IMR-90 (cell line): ENCODE results near the gene CRBN. TPM values are rescaled to one million over a fixed set of nuclear protein-coding genes. Genes with fewer than 3 reads are reported as not detected.

Experiments
- ATAC-seq: fragments of 200-7000 bp; cut with Tn5 transposase; 2 replicates; pipeline ENCODE4 v1.9.1; 2020; ENCODE audit warnings: low read depth, mild to moderate bottlenecking, moderate library complexity
- BruUV-seq: library from RNA; stranded (reverse); fragments of 400-500 nt; replicated peaks from 2 replicates; lab custom pipeline; 2021; lab: Mats Ljungman, UMichigan
- CTCF ChIA-PET: fragments of 300-600 bp; formaldehyde crosslinking; extraction: SDS; loops from one replicate; lab custom pipeline; 2021; ENCODE audit warnings: antibody characterized with exemption; lab: Yijun Ruan, JAX
- POLR2A ChIA-PET: fragments of 300-600 bp; sonication (Branson Sonifier 250); formaldehyde crosslinking; loops from one replicate; lab custom pipeline; 2022; ENCODE audit warnings: antibody characterized with exemption; ENCODE audit not compliant: unreplicated experiment; lab: Charles Lee
- DNase-seq: peaks from one replicate; pipeline ENCODE4 v3.0.0; 2013
- H2AFZ ChIP-seq: replicated peaks from 2 replicates; pipeline ENCODE3; 2013; ENCODE audit warnings: low read length, mild to moderate bottlenecking; ENCODE audit not compliant: poor library complexity
- H2AK5ac ChIP-seq: 2 replicates; pipeline ENCODE4 v1.6.1; 2013; ENCODE audit warnings: low read depth, low read length, inconsistent platforms
- H2AK9ac ChIP-seq: replicated peaks from 2 replicates; pipeline ENCODE3; 2013; ENCODE audit warnings: mild to moderate bottlenecking, low read depth, low read length, moderate library complexity; ENCODE audit not compliant: poor library complexity
- H2BK120ac ChIP-seq: 2 replicates; pipeline ENCODE4 v1.6.1; 2013; ENCODE audit warnings: low read depth, low read length, inconsistent platforms
- H2BK15ac ChIP-seq: 3 replicates; pipeline ENCODE4 v1.6.1; 2013; ENCODE audit warnings: low read depth, low read length, inconsistent platforms
- H2BK20ac ChIP-seq: 2 replicates; pipeline ENCODE4 v1.6.1; 2013; ENCODE audit warnings: low read depth, mild to moderate bottlenecking, inconsistent platforms, low read length, moderate library complexity
- H2BK5ac ChIP-seq: 2 replicates; pipeline ENCODE4 v1.6.1; 2013; ENCODE audit warnings: mild to moderate bottlenecking, low read depth, low read length, inconsistent platforms; ENCODE audit not compliant: poor library complexity, severe bottlenecking
- H3K14ac ChIP-seq: replicated peaks from 2 replicates; pipeline ENCODE4 v1.6.1; 2013; ENCODE audit warnings: low read depth, low read length, inconsistent platforms
- H3K18ac ChIP-seq: 2 replicates; pipeline ENCODE4 v1.6.1; 2013; ENCODE audit warnings: low read depth, low read length, control low read depth
- H3K23ac ChIP-seq: 2 replicates; pipeline ENCODE4 v1.6.1; 2013; ENCODE audit warnings: low read depth, low read length, inconsistent platforms
- H3K27ac ChIP-seq: 2 replicates; pipeline ENCODE4 v1.5.1; 2013; ENCODE audit warnings: mild to moderate bottlenecking, control low read depth, low read length; ENCODE audit not compliant: insufficient read depth
- H3K27me3 ChIP-seq: 2 replicates; pipeline ENCODE4 v1.6.1; 2013; ENCODE audit warnings: low read length; ENCODE audit not compliant: control insufficient read depth, insufficient read depth
- H3K36me3 ChIP-seq: 2 replicates; pipeline ENCODE4 v1.6.1; 2013; ENCODE audit warnings: low read length, mixed read lengths; ENCODE audit not compliant: control insufficient read depth, insufficient read depth
- H3K4ac ChIP-seq: 2 replicates; pipeline ENCODE4 v1.6.1; 2013; ENCODE audit warnings: low read depth, low read length, inconsistent platforms
- H3K4me1 ChIP-seq: 2 replicates; pipeline ENCODE4 v1.6.1; 2013; ENCODE audit warnings: low read length, mixed read lengths; ENCODE audit not compliant: control insufficient read depth, insufficient read depth
- H3K4me2 ChIP-seq: 2 replicates; pipeline ENCODE4 v1.6.1; 2013; ENCODE audit warnings: low read depth, mild to moderate bottlenecking, control low read depth, low read length, moderate library complexity
- H3K4me3 ChIP-seq: 2 replicates; pipeline ENCODE4 v1.5.1; 2013; ENCODE audit warnings: low read depth, mild to moderate bottlenecking, control low read depth, low read length, moderate library complexity; ENCODE audit not compliant: insufficient read depth
- H3K56ac ChIP-seq: 2 replicates; pipeline ENCODE4 v1.6.1; 2013; ENCODE audit warnings: low read length, inconsistent platforms; ENCODE audit not compliant: insufficient read depth; ENCODE audit errors: extremely low read depth
- H3K79me1 ChIP-seq, 2 experiments: 2 replicates each; pipeline ENCODE4 v1.6.1; 2013; ENCODE audit warnings: low read length in 2 of 2, inconsistent platforms in 1 of 2, low read depth in 1 of 2
- H3K9ac ChIP-seq: 2 replicates; pipeline ENCODE4 v1.6.1; 2013; ENCODE audit warnings: low read depth, low read length, control low read depth
- H3K9me1 ChIP-seq: 2 replicates; pipeline ENCODE4 v1.6.1; 2013; ENCODE audit warnings: low read length, inconsistent platforms; ENCODE audit not compliant: insufficient read depth
- H3K9me3 ChIP-seq: 2 replicates; pipeline ENCODE4 v1.6.1; 2013; ENCODE audit warnings: low read length; ENCODE audit not compliant: control insufficient read depth, insufficient read depth
- H4K20me1 ChIP-seq: 2 replicates; pipeline ENCODE4 v1.6.1; 2013; ENCODE audit warnings: low read length, inconsistent platforms; ENCODE audit not compliant: insufficient read depth
- H4K5ac ChIP-seq: 2 replicates; pipeline ENCODE4 v1.6.1; 2013; ENCODE audit warnings: mild to moderate bottlenecking, low read depth, low read length, control low read depth
- H4K8ac ChIP-seq, 2 experiments: 2 replicates each; pipeline ENCODE4 v1.6.1; 2013; ENCODE audit warnings: low read depth in 2 of 2, low read length in 2 of 2, control low read depth in 1 of 2, inconsistent platforms in 1 of 2
- H4K91ac ChIP-seq: 2 replicates; pipeline ENCODE4 v1.6.1; 2013; ENCODE audit warnings: low read depth, low read length, inconsistent platforms; ENCODE audit not compliant: insufficient read depth
- CTCF ChIP-seq: conservative IDR thresholded peaks from 2 replicates; pipeline ENCODE4 v1.5.1; 2012; ENCODE audit warnings: mild to moderate bottlenecking, low read depth, low read length, improper control_type of control experiment
- MAFK ChIP-seq: IDR thresholded peaks from 2 replicates; pipeline ENCODE4 v1.6.1; 2012; ENCODE audit warnings: low read depth, low read length, improper control_type of control experiment
- MXI1 ChIP-seq: IDR thresholded peaks from 2 replicates; pipeline ENCODE4 v1.6.1; 2012; ENCODE audit warnings: low read depth, mild to moderate bottlenecking, low read length, moderate library complexity, borderline replicate concordance
- NFE2L2 ChIP-seq: fragments of 150-350 bp; IDR thresholded peaks from 2 replicates; pipeline ENCODE4 v1.6.1; 2016; ENCODE audit warnings: low read depth, mild to moderate bottlenecking, low read length
- RFX5 ChIP-seq: IDR thresholded peaks from 2 replicates; pipeline ENCODE4 v1.8.0; 2012; ENCODE audit warnings: low read depth, mild to moderate bottlenecking, low read length, moderate library complexity
- WGBS, 2 experiments: methylation state at CpG; one replicate each; pipeline versions ENCODE4 v1.1.5 to v1.1.7; 2013; ENCODE audit warnings: missing lambda C conversion rate in 2 of 2; ENCODE audit not compliant: insufficient read length in 1 of 2; ENCODE audit errors: extremely low coverage in 2 of 2; 5-methylcytosine and 5-hydroxymethylcytosine counted together
- dilution Hi-C: fragments of 300-500 bp; cut with HindIII; formaldehyde crosslinking; loops from one replicate; pipeline ENCODE4 v1.14.3; 2018; ENCODE audit warnings: low sequenced_read_pairs; ENCODE audit not compliant: unreplicated experiment
- in situ Hi-C: fragments of 300-500 bp; cut with MboI; formaldehyde crosslinking; loops from 3 replicates; pipeline ENCODE4 v1.14.3; 2019; ENCODE audit warnings: low sequenced_read_pairs, inconsistent platforms, mixed read lengths
- intact Hi-C: fragments of 100-400 bp; cut with micrococcal nuclease; formaldehyde crosslinking; loops from 2 replicates; pipeline ENCODE4 v1.10.0; 2022
- polyA plus RNA-seq, 3 experiments: library from polyadenylated mRNA; depleted of rRNA; stranded (reverse); fragments of >200 nt; gene quantifications; 2 replicates each; pipeline ENCODE4 v1.2.3, GENCODE V29; 2012; ENCODE audit warnings: low replicate concordance in 1 of 3
- total RNA-seq: library from RNA; depleted of rRNA; stranded (reverse); fragments of >200 nt; gene quantifications from 2 replicates; pipeline ENCODE4 v1.2.3, GENCODE V29; 2012

The CRBN gene
- total and polyA plus RNA-seq, 2 of the 4 experiments (the other 2 are of a cell fraction) = 21.8 to 33.9 TPM

DNA sequence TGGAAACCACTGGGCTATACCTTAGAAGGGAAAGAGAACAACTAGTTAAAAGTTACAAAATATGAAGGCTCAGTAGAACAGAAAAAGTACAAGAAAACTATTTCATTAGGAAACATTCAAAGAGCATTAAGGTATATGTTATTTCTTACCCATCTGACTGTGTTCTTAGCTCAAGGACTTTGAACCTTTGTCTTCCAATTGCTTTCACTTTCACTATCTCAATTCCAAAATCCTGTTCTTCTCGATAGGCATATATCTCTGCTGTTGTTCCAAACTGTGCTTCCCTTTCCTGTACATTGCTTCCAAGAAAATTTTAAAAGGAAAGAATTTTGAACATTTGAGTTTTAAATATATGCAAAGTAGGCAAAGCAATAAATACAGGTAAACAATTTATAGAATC, 6.9 kb downstream of the CRBN start:
- H2BK120ac ChIP-seq = no peak overlapping the region
- DNase-seq (no peak), ATAC-seq (no peak)
- no peak overlapping the region for H3K27ac ChIP-seq
- no peak overlapping the region for H2BK15ac ChIP-seq
- in situ Hi-C loops (no loop called here), dilution Hi-C loops (no loop called here), intact Hi-C loops (loop anchor here (10.0 kb wide), 1 partner anchor 1188 kb away; no protein-coding TSS in a partner anchor)
- H4K20me1 ChIP-seq = no peaks in the 10 kb centered on the region
- H2AFZ ChIP-seq = no peak overlapping the region
- H3K4me3 ChIP-seq = no peak overlapping the region
- no peak overlapping the region for H4K5ac ChIP-seq
- H3K79me1 ChIP-seq = no peaks in the 10 kb centered on the region
- no peak overlapping the region for H3K23ac ChIP-seq
- H3K9ac ChIP-seq = no peak overlapping the region
- TF ChIP-seq MAFK = no peak
- TF ChIP-seq RFX5 = no peak
- TF ChIP-seq CTCF = no peak
- TF ChIP-seq NFE2L2 = no peak
- no peak for TF ChIP-seq MXI1
- no peak overlapping the region for H2AK5ac ChIP-seq
- ChIA-PET POLR2A (no interaction called here), CTCF (interaction anchor here (1.7 kb wide), 1 partner anchor 13 kb away, joined by 4 read pairs; no protein-coding TSS in a partner anchor)
- H3K27me3 ChIP-seq = no peaks in the 10 kb centered on the region
- H2BK5ac ChIP-seq = no peak overlapping the region
- no peak overlapping the region for H3K4me2 ChIP-seq
- no peak overlapping the region for H3K18ac ChIP-seq
- no peak overlapping the region for H3K14ac ChIP-seq
- no peaks in the 10 kb centered on the region for H3K9me1 ChIP-seq
- no peaks in the 10 kb centered on the region for H3K9me3 ChIP-seq
- H4K8ac ChIP-seq = no peak overlapping the region
- H3K4ac ChIP-seq = no peak overlapping the region
- no peak overlapping the region for H2AK9ac ChIP-seq
- no peaks in the 10 kb centered on the region for H3K4me1 ChIP-seq
- no peak overlapping the region for H3K56ac ChIP-seq
- no peak overlapping the region for H2BK20ac ChIP-seq
- peaks cover 23% of the 10 kb centered on the region for H3K36me3 ChIP-seq
- no CpG with 5 or more reads among the region's 1 CpG for WGBS, 2 experiments
- no TSS peak for BruUV-seq
- no peak overlapping the region for H4K91ac ChIP-seq
